Skeletal muscle satellite cell (primary cell): Measurements from ENCODE around the gene SUN3.
"Not testable (repeated sequence)": the region's sequence is repeated elsewhere in the genome, so short reads cannot be mapped to it uniquely, and the experiment has no call there.

Experiments
- H3K27me3 ChIP-seq: 2 replicates; pipeline ENCODE4 v1.7.0; 2013; ENCODE audit warnings: low read length; ENCODE audit not compliant: control insufficient read depth, insufficient read depth
- H3K36me3 ChIP-seq: 2 replicates; pipeline ENCODE4 v1.7.0; 2013; ENCODE audit warnings: mild to moderate bottlenecking, control low read depth, low read length; ENCODE audit not compliant: insufficient read depth
- H3K4me1 ChIP-seq: 2 replicates; pipeline ENCODE4 v1.7.0; 2013; ENCODE audit warnings: low read length; ENCODE audit not compliant: control insufficient read depth, insufficient read depth
- H3K4me2 ChIP-seq: 2 replicates; pipeline ENCODE4 v1.7.0; 2013; ENCODE audit warnings: mild to moderate bottlenecking, low read length
- H3K4me3 ChIP-seq: 2 replicates; pipeline ENCODE4 v1.7.0; 2013; ENCODE audit warnings: low read length
- H3K9ac ChIP-seq: 2 replicates; pipeline ENCODE4 v1.7.0; 2013; ENCODE audit warnings: mild to moderate bottlenecking, low read depth, low read length, moderate library complexity
- H3K9me3 ChIP-seq: replicated peaks from 2 replicates; pipeline ENCODE4 v1.7.0; 2013; ENCODE audit warnings: mild to moderate bottlenecking, control low read depth, low read length

Gene SUN3

DNA sequence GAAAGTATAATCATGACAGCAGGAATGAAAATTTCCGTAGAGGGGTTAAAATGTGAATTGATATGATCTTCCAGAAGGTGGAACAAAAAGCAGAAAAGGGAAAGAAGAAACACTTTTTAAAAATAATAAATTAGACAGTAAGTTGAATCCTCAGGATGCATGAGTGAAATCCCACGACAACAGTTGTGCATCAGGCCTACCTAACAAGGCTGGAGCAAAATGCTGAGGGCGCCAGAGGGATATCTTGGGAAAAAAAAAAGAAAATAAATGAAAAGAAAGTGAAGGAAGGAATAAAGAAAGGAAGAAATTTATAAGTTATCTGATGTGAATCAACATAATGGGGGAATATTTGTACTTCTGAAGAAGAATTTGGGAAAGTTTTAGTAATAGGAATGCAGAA, 36.5 kb downstream of the SUN3 start:
- no peak overlapping the region for H3K4me3 ChIP-seq
- no peaks in the 10 kb centered on the region for H3K27me3 ChIP-seq
- no peaks in the 10 kb centered on the region for H3K36me3 ChIP-seq
- H3K4me2 ChIP-seq, result peak overlapping the region; percentile 90
- no peak overlapping the region for H3K9ac ChIP-seq
- H3K9me3 ChIP-seq, result no peaks in the 10 kb centered on the region
- H3K4me1 ChIP-seq, result peaks cover 3% of the 10 kb centered on the region

DNA sequence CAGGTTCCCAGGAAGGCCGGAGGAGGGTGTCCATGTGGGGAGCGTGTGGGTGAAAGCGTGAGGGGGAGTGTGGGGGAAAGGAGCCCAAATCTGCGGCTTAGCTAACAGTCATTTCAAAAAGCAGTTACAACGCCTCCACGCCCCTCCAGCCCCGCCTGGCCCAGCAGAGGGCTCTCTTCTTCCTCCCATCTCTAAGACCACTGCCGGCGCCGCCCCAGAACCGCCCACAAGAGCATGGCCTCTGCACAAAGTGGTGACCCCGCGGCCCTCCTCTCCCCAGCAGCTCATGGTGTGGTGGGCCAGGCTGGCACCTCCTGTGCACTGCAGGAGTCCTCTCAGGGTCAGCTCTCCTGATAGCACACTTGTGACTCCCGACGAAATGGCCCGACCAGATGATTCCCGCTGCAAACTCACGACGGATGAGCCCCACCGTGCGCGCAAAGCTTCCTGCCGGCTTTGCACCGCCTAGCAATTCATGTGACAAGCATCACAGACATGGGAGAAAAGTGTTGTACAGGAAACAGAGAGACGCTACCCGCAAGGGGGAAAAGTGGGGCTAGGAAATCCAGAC, 37.1 kb downstream of the SUN3 start:
- Histone ChIP-seq H3K4me2 (peak overlapping the region; percentile 90), H3K4me3 (peak overlapping the region; percentile 72), H3K27me3 (no peaks in the 10 kb centered on the region), H3K9me3 (no peaks in the 10 kb centered on the region), H3K4me1 (peaks cover 3% of the 10 kb centered on the region), H3K36me3 (no peaks in the 10 kb centered on the region), H3K9ac (no peak overlapping the region)

DNA sequence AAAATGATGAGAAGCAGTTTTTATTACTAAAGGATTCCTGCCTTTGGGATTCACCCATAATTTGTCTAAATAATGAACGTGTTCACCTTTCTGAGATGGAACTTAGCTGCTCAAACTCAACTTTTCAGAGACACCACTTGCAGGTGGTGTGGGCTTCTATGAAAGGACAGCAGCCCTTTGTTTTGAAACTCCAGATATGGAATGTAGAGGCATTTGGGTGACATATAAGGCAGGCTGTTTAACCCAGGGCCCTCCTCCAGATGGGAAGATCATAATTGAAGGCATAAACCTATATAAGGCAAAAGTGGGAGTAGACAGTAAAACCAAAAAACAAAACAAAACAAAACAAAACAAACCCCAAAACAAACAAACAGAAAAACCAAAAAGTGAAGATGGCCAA, 37.6 kb downstream of the SUN3 start:
- peak overlapping the region; percentile 72 for H3K4me3 ChIP-seq
- H3K9ac ChIP-seq, result no peak overlapping the region
- H3K4me1 ChIP-seq, result peaks cover 3% of the 10 kb centered on the region
- peak overlapping the region; percentile 90 for H3K4me2 ChIP-seq
- no peaks in the 10 kb centered on the region for H3K36me3 ChIP-seq
- H3K9me3 ChIP-seq, result no peaks in the 10 kb centered on the region
- no peaks in the 10 kb centered on the region for H3K27me3 ChIP-seq

DNA sequence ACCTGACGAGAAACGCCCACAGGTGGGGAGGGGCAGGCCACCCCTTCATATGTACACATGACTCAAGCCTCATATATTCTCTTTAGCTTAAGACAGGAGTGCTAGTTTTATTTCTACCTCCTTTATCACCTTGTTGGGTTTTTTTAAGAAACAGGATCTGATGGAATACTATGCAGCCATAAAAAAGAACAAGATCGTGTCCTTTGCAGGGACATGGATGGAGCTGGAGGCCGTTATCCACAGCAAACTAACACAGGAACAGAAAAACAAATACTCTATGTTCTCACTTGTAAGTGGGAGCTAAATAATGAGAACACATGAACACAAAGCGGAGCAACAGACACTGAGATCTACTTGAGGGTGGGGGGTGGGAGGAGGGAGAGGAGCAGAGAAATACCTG, 38.3 kb downstream of the SUN3 start:
- Histone ChIP-seq H3K4me3 (no peak overlapping the region), H3K9me3 (no peaks in the 10 kb centered on the region), H3K9ac (no peak overlapping the region), H3K4me2 (no peak overlapping the region), H3K4me1 (peaks cover 3% of the 10 kb centered on the region), H3K36me3 (no peaks in the 10 kb centered on the region), H3K27me3 (no peaks in the 10 kb centered on the region)

DNA sequence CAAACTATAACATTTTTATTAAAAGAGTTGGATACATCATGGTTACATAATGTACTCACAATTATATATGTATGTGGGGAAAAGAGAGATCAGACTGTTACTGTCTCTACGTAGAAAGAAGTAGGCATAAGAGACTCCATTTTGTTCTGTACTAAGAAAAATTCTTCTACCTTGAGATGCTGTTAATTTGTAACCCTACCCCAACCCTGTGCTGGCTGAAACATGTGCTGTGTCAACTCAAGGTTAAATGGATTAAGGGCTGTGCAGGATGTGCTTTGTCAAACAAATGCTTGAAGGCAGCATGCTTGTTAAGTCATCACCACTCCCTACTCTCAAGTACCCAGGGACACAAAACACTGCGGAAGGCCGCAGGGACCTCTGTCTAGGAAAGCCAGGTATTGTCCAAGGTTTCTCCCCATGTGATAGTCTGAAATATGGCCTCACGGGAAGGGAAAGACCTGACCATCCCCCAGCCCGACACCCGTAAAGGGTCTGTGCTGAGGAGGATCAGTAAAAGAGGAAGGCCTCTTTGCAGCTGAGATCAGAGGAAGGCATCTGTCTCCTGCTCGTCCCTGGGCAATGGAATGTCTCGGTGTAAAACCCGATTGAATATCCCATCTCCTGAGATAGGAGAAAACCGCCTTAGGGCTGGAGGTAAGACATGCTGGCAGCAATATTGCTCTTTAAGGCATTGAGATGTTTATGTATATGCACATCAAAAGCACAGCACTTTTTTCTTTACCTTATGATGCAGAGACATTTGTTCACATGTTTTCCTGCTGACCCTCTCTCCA, 39.1 kb downstream of the SUN3 start:
- H3K4me2 ChIP-seq, H3K4me1 ChIP-seq, H3K9ac ChIP-seq, H3K9me3 ChIP-seq, H3K4me3 ChIP-seq, H3K27me3 ChIP-seq, H3K36me3 ChIP-seq: not testable (repeated sequence)

DNA sequence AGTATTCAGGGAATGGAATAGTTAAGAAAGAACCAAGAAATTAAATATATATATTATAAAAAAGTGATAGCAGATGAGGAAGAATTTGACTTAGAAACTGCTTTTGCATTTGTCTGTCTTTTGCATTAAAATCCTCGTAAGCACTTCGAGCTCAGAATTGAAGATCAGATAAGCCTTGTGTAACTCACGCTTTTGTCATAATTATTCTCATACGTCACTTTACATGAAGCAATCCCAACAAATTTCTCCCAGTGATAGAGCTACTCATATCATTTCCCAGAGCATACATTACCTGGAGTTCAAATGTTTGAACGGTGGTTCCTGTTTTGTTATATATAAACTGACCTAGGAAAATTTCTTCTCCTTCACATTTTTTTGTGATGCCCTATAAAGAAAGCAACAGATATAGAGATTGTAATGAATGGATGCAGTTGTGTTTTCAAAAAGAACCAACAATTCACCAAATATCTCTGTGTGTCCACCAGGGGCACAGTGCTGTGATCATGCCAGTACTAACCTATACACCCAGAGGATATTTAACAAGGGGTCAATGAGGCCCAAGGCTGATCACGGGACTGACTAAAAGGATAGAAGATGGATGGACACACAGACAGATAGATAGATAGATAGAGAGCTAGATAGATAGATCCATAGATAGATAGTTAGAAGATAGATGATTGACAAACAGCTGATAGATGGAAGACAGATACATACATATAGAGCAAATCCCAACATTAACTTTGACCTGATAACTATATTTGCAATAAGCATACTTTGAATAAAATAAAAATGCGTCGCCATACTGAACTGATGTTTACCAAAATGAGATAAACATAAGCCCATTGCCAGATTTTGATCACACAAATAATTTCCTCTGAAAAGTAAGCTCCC, 40.2 kb downstream of the SUN3 start:
- H3K36me3 ChIP-seq, result no peaks in the 10 kb centered on the region
- no peaks in the 10 kb centered on the region for H3K27me3 ChIP-seq
- no peak overlapping the region for H3K9ac ChIP-seq
- no peak overlapping the region for H3K4me3 ChIP-seq
- peaks cover 3% of the 10 kb centered on the region for H3K4me1 ChIP-seq
- H3K4me2 ChIP-seq, result no peak overlapping the region
- no peaks in the 10 kb centered on the region for H3K9me3 ChIP-seq

DNA sequence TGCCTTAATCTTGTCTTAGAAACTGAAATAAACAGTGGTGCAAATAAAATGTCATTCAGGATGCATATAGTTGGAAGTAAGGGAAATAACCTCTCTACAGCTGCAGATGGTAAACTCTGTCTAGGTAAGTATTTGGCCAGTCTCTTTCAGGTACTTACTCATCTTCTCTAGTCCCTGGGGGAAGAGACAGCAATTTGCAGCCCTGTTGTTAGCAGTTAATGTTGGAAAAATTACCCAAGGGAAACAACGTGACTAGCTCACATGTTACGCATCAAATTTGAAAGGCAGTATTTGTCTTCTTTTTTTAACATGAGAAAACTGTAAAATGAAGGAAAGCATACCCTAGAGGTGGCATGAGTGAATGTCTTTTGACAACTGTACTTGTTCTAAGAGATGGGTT, 46.3 kb downstream of the SUN3 start:
- Histone ChIP-seq H3K36me3 (peaks cover 7% of the 10 kb centered on the region), H3K9ac (no peak overlapping the region), H3K4me2 (no peak overlapping the region), H3K4me3 (no peak overlapping the region), H3K27me3 (no peaks in the 10 kb centered on the region), H3K4me1 (peaks cover 7% of the 10 kb centered on the region), H3K9me3 (no peaks in the 10 kb centered on the region)

DNA sequence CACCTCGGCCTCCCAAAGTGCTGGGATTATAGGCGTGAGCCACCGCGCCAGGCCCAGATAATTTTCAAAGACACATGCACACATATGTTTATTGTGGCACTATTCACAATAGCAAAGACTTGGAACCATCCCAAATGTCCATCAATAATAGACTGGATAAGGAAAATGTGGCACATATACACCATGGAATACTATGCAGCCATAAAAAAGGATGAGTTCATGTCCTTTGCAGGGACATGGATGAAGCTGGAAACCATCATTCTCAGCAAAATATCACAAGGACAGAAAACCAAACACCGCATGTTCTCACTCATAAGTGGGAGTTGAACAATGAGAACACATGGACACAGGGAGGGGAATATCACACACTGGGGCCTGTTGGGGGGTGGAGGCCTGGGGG, 48.3 kb downstream of the SUN3 start:
- H3K36me3 ChIP-seq, result peaks cover 21% of the 10 kb centered on the region
- not testable (repeated sequence) for H3K27me3 ChIP-seq, H3K9me3 ChIP-seq, H3K9ac ChIP-seq, H3K4me3 ChIP-seq, H3K4me1 ChIP-seq, H3K4me2 ChIP-seq

DNA sequence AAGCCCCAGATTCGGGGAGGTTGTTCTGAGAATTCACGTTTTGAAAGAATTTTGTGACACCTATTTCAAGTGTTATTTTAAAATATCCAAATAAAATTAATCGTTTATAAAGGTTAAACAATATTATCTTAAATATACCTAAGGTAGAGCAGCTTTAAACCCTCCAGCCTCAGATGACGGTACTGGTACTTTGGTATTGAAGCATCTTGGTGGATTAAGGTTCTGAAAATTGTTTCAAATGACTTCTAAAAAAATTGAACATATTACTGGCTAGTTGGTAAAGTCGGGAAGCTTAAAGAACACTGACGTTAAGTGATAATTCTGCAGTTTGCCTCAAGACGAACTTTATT, 49.1 kb downstream of the SUN3 start:
- Histone ChIP-seq H3K27me3 (no peaks in the 10 kb centered on the region), H3K9me3 (no peaks in the 10 kb centered on the region), H3K36me3 (peaks cover 26% of the 10 kb centered on the region), H3K4me3 (peak overlapping the region; percentile 88), H3K9ac (peak overlapping the region; percentile 84), H3K4me2 (peak overlapping the region; percentile 92), H3K4me1 (peaks cover 7% of the 10 kb centered on the region)

DNA sequence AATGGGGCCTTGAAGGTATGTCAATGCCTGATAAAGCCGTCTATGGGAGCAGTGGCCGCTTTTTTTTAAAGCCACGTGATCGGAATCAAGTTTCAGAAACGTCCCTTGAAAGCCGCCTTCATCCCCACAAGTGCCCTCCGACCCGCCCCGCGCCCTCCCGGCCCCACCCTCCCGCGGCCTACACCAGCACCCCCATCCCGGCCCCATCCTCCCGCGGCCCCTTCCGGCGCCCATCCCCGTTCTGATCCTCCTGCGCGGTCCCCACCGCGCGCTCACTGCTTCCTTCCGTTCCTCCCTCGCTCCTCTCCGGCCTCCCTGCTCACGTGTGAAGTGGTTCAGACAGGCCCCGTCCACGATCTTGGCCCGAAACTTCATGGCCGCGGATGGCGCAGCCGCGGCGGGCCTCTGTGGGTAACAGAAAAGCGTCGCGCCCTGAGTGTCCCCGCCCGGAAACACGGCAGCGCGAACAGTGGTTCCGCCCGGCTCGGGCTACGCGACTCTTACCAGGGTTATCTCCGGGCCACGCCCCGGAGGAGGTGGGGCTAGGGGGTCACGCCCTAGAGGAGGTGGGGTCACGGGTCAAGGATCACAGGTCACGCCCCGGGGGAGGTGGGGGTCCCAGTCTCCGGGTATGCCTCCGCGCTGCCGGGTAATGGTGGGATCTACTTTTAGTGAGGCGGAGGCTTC, 49.6 kb downstream of the SUN3 start, which contains the start of gene HUS1:
TSS of gene HUS1 (minus strand) at position 471 of the 687 bp plus-strand sequence. CDS start at position 375, 96 bp downstream.
- Histone ChIP-seq H3K9me3 (no peaks in the 10 kb centered on the region), H3K36me3 (peaks cover 31% of the 10 kb centered on the region), H3K4me3 (peak within 1 kb of the TSS; percentile 88), H3K4me2 (peak within 1 kb of the TSS; percentile 92), H3K4me1 (peaks cover 7% of the 10 kb centered on the region), H3K27me3 (no peaks in the 10 kb centered on the region), H3K9ac (peak within 1 kb of the TSS; percentile 84)

DNA sequence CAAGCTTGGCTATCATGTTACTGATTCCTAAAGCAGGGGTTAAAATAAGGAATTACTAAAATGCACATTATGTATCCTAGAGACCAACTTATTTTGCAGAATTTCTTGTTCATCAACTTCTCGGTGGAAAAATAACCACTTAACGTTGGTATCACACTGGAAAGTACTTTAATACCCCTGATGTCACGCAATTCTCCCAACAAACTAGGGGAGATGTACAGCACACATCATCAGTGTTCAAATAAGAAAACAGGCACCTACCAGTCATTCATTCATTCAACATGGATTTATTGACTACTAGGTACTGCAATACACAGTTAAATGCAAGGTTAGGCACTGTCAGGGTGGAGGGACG, 50.1 kb downstream of the SUN3 start:
- Histone ChIP-seq H3K4me2 (peak overlapping the region; percentile 92), H3K4me3 (peak overlapping the region; percentile 88), H3K9me3 (no peaks in the 10 kb centered on the region), H3K9ac (peak overlapping the region; percentile 84), H3K27me3 (no peaks in the 10 kb centered on the region), H3K36me3 (peaks cover 36% of the 10 kb centered on the region), H3K4me1 (peaks cover 7% of the 10 kb centered on the region)
